Cardiac muscle cell (in vitro differentiated cells and primary cell): Measurements from ENCODE around the gene REPS2. TPM values are rescaled to one million over a fixed set of nuclear protein-coding genes. Genes with fewer than 3 reads are reported as not detected.

Experiments used
- DNase-seq, 2 donors: peaks; one replicate each; pipeline versions ENCODE4 v3.0.0 to v3.0.0-alpha.2; 2010 to 2017; ENCODE audit warnings: low read depth in 1 of 2, low spot score in 1 of 2
- H3K27ac ChIP-seq: fragments of 200-600 bp; sonication (generic); 2 replicates; pipeline ENCODE4 v1.5.1; 2016
- H3K27me3 ChIP-seq: fragments of 200-600 bp; sonication (generic); 2 replicates; pipeline ENCODE4 v1.6.0; 2016; ENCODE audit warnings: control low read depth
- H3K36me3 ChIP-seq: fragments of 200-600 bp; sonication (generic); 2 replicates; pipeline ENCODE4 v1.5.1; 2016; ENCODE audit warnings: control low read depth
- H3K4me1 ChIP-seq: fragments of 200-600 bp; sonication (generic); 2 replicates; pipeline ENCODE4 v1.8.1; 2017; ENCODE audit warnings: low read depth, mild to moderate bottlenecking, mixed run types
- H3K4me3 ChIP-seq: fragments of 200-600 bp; sonication (generic); 2 replicates; pipeline ENCODE4 v1.5.1; 2016; ENCODE audit warnings: mild to moderate bottlenecking
- H3K9me3 ChIP-seq: fragments of 200-600 bp; sonication (generic); 2 replicates; pipeline ENCODE4 v1.5.1; 2017; ENCODE audit warnings: low read depth, mild to moderate bottlenecking, control low read depth
- polyA plus RNA-seq: library from polyadenylated mRNA; unstranded; fragments of >200 nt; fragmentation: Nextera tagmentation; extraction: Ambion mirVana; gene quantifications from 2 replicates; pipeline ENCODE4 v1.2.1, GENCODE V29; 2016
- total RNA-seq: library from RNA; depleted of rRNA; stranded (reverse); fragments of >200 nt; gene quantifications from 2 replicates; pipeline ENCODE4 v1.2.3, GENCODE V29; 2016
- TF ChIP-seq, protein P1 (sequence below): IDR thresholded peaks from 2 replicates; pipeline ENCODE4 v1.5.1; 2012; ENCODE audit warnings: low read depth, mild to moderate bottlenecking, low read length

REPS2 gene
- total and polyA plus RNA-seq, 2 experiments from 2014 or later, result 6.0 to 9.1 TPM

DNA sequence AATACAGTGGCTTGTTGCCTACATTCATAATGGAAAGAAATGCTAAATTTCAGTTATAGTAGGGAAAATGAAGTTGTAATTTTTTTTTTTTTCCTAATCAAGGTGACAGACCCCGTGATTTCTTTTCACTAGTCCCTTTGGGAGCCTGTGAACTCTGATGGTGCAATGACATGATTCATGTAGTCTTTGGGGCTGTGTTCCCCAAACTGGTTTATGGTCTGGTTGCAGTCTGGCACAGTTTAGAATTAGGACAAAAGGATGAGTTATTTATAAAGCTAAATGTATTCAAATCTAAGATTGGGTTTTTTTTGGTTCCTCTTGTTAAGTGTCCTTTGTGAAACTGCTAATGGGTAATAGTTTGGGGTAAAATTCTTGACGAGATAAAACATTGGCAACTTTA is 66.0 kb downstream of the REPS2 start:
- Histone ChIP-seq H3K4me1 (peaks cover 8% of the 10 kb centered on the region), H3K4me3 (no peak overlapping the region), H3K27me3 (no peaks in the 10 kb centered on the region), H3K27ac (no peak overlapping the region), H3K9me3 (no peaks in the 10 kb centered on the region), H3K36me3 (no peaks in the 10 kb centered on the region)
- DNase-seq, result no peak
- TF ChIP-seq, protein P1, sequence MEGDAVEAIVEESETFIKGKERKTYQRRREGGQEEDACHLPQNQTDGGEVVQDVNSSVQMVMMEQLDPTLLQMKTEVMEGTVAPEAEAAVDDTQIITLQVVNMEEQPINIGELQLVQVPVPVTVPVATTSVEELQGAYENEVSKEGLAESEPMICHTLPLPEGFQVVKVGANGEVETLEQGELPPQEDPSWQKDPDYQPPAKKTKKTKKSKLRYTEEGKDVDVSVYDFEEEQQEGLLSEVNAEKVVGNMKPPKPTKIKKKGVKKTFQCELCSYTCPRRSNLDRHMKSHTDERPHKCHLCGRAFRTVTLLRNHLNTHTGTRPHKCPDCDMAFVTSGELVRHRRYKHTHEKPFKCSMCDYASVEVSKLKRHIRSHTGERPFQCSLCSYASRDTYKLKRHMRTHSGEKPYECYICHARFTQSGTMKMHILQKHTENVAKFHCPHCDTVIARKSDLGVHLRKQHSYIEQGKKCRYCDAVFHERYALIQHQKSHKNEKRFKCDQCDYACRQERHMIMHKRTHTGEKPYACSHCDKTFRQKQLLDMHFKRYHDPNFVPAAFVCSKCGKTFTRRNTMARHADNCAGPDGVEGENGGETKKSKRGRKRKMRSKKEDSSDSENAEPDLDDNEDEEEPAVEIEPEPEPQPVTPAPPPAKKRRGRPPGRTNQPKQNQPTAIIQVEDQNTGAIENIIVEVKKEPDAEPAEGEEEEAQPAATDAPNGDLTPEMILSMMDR, result no peak

DNA sequence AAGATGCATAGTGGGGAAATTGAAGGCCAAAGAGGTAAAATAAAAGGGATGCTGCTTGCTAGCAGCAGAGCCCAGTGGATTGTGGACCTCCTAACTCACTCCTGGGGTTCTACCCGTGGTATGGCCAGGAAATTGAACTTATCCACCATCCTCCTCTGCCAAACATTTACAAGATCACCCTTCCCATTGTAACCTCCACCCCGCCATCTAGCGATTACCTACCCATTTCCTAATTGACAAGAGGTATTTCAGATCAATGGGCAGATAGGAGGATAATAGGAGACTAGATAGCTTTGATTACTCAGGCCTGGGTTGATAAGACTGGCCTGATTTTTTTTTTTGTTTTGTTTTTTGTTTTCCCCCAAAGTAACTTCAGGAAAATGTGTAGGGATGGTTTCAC is 67.8 kb downstream of the REPS2 start:
- DNase-seq, result no peak
- no peak overlapping the region for H3K4me3 ChIP-seq
- peaks cover 8% of the 10 kb centered on the region for H3K4me1 ChIP-seq
- no peaks in the 10 kb centered on the region for H3K36me3 ChIP-seq
- H3K27me3 ChIP-seq, result no peaks in the 10 kb centered on the region
- no peak overlapping the region for H3K27ac ChIP-seq
- TF ChIP-seq, protein P1, result no peak
- no peaks in the 10 kb centered on the region for H3K9me3 ChIP-seq

GRCh38 chrX:17017134-17017533 is 70.7 kb downstream of the REPS2 start:
- peaks cover 11% of the 10 kb centered on the region for H3K4me1 ChIP-seq
- no peak overlapping the region for H3K4me3 ChIP-seq
- TF ChIP-seq, protein P1, result no peak
- H3K27me3 ChIP-seq, result no peaks in the 10 kb centered on the region
- no peak overlapping the region for H3K27ac ChIP-seq
- no peaks in the 10 kb centered on the region for H3K36me3 ChIP-seq
- H3K9me3 ChIP-seq, result no peaks in the 10 kb centered on the region
- DNase-seq, result no peak

DNA sequence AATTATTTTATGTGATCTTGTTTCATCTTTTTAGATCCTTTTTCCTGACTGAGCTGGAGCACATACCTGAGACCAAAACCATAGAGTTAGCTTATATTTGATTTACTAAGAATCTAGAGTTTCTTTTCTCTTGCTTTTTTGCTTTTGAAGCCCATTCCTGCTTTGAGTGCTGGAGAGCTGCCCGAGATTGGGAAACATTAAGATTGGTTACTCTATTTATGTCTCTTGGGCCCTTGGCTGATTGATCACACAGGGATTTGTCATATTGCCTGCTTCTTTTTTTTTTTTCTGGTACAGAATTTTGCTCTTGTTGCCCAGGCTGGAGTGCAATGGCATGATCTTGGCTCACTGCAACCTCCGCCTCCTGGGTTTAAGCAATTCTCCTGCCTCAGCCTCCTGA is 73.9 kb downstream of the REPS2 start:
- H3K4me1 ChIP-seq, result peaks cover 7% of the 10 kb centered on the region
- no peaks in the 10 kb centered on the region for H3K36me3 ChIP-seq
- DNase-seq, result no peak
- no peaks in the 10 kb centered on the region for H3K27me3 ChIP-seq
- no peaks in the 10 kb centered on the region for H3K9me3 ChIP-seq
- TF ChIP-seq, protein P1, result no peak
- H3K4me3 ChIP-seq, result no peak overlapping the region
- H3K27ac ChIP-seq, result no peak overlapping the region

DNA sequence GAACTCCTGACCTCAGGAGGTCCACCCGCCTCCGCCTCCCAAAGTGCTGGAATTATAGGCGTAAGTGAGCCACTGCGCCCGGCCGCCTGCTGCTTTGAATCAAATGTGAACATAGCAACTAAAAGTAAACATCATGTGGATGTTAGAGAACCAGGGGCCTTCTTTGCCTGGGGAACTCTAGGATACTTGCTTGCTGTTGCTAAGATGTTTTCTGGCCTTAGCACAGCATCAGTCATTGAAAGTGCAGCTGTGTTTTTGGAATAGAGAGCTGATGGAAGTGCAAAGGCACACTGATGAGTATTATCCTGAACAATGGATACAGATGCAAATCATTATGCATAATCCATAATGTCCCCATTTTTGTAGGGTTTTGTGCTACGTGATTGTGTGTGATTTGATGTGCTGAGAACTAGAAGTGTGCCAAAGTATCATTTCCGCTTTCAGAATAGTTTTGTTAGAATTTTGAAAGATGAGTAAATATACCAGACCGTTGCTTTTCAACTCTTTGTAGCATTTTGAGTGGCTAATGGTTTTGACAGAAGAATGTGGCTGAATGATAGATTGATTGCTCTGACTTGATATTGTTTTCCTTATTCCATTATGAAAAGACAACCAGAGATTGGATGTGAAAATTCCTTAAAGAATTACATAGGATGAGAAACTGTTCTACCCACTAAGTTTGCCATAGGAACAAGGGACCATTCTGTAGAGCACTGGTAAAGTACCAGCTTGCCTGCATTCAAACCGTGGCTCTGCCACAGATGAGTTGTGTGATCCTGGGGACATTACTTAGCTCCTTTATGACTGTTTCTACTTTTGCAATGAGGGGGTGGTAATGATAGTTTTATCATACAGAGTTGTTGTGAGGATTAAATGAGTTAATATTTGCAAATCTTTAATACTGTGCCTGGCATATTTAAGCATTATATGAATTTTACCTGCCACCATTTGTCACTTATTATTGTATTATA is 74.7 kb downstream of the REPS2 start:
- H3K27ac ChIP-seq, result no peak overlapping the region
- H3K4me3 ChIP-seq, result no peak overlapping the region
- no peaks in the 10 kb centered on the region for H3K9me3 ChIP-seq
- DNase-seq, result no peak
- H3K27me3 ChIP-seq, result no peaks in the 10 kb centered on the region
- H3K36me3 ChIP-seq, result no peaks in the 10 kb centered on the region
- TF ChIP-seq, protein P1, result no peak
- peaks cover 7% of the 10 kb centered on the region for H3K4me1 ChIP-seq
